Left ventricle myocardium inferior (tissue), 1 donor: ENCODE data around the gene GINS3. TPM values are rescaled to one million over a fixed set of nuclear protein-coding genes. Genes with fewer than 3 reads are reported as not detected.

Source experiments
- DNase-seq: peaks from one replicate; pipeline ENCODE4 v3.0.0-alpha.2; 2020
- H3K27ac ChIP-seq: fragments of 200-600 bp; replicated peaks from 2 replicates; pipeline ENCODE4 v1.8.0; 2021
- H3K27me3 ChIP-seq: fragments of 200-600 bp; 2 replicates; pipeline ENCODE4 v1.8.0; 2021; ENCODE audit warnings: low read depth
- H3K36me3 ChIP-seq: fragments of 200-600 bp; 2 replicates; pipeline ENCODE4 v1.8.0; 2021
- H3K4me1 ChIP-seq: fragments of 200-600 bp; 2 replicates; pipeline ENCODE4 v1.8.0; 2021
- H3K4me3 ChIP-seq: fragments of 200-600 bp; 2 replicates; pipeline ENCODE4 v1.8.0; 2021; ENCODE audit warnings: mild to moderate bottlenecking, moderate library complexity
- H3K9me3 ChIP-seq: fragments of 200-600 bp; replicated peaks from 2 replicates; pipeline ENCODE4 v1.8.0; 2021
- intact Hi-C: fragments of 100-400 bp; cut with micrococcal nuclease; formaldehyde crosslinking; loops from one replicate; pipeline ENCODE4 v1.11.0; 2022
- total RNA-seq: library from RNA; stranded (reverse); fragmentation: NEBNext Ultra II Directional; extraction: Animal tissue kit (Norgen Biotek cat#: 25700); gene quantifications from one replicate; pipeline ENCODE4 v1.2.1, GENCODE V29; 2021
- TF ChIP-seq, protein P1 (sequence below): fragments of 200-600 bp; IDR thresholded peaks from 2 replicates; pipeline ENCODE4 v1.8.0; 2021; ENCODE audit warnings: antibody characterized with exemption, mild to moderate bottlenecking, borderline replicate concordance
- donor health status: DM: no; HTN: yes; CAD: no; lungs with severe emphysema.

Gene GINS3
- total RNA-seq, 1 donor from 2014 or later, result 4.7 TPM

DNA sequence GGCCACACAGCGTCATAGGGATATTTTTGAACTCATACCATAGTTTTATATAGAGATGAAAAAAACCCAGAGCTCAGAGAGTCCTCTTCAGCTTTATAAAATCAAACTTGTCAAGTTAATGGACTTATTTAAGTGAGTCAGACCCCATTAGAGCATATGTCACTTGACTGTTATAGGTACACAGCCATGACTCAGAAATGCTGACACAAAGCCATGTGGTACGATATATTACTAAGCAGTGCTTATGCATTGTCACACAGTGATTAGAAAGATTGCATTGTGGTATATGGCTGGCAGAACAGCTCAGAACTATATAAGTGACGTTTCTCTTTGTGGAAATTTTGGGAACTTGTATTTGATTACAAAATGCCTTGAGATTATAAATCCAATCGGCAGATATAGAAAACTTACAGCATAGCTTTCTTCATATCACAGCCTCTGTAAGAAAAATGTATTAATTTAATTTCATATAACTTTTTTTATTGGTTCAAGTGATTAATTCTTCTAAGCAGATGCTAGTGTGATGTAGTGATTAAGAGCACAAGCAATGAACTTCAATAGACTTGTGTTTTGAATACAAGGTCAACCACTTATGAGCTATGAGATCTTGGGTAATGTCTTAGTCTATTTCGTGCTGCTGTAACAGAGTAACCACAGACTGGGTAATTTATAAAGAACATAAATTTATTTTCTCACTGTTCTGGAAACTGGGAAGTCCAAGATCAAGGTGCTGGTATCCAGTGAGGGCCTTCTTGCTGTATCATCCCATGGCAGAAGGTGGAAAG, 25.8 kb upstream of the GINS3 start:
- no peaks in the 10 kb centered on the region for H3K27me3 ChIP-seq
- H3K4me1 ChIP-seq, result no peaks in the 10 kb centered on the region
- TF ChIP-seq, protein P1, sequence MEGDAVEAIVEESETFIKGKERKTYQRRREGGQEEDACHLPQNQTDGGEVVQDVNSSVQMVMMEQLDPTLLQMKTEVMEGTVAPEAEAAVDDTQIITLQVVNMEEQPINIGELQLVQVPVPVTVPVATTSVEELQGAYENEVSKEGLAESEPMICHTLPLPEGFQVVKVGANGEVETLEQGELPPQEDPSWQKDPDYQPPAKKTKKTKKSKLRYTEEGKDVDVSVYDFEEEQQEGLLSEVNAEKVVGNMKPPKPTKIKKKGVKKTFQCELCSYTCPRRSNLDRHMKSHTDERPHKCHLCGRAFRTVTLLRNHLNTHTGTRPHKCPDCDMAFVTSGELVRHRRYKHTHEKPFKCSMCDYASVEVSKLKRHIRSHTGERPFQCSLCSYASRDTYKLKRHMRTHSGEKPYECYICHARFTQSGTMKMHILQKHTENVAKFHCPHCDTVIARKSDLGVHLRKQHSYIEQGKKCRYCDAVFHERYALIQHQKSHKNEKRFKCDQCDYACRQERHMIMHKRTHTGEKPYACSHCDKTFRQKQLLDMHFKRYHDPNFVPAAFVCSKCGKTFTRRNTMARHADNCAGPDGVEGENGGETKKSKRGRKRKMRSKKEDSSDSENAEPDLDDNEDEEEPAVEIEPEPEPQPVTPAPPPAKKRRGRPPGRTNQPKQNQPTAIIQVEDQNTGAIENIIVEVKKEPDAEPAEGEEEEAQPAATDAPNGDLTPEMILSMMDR, result no peak
- DNase-seq, result no peak
- H3K36me3 ChIP-seq, result no peaks in the 10 kb centered on the region
- intact Hi-C loops, result no loop called here
- H3K27ac ChIP-seq, result no peak overlapping the region
- H3K4me3 ChIP-seq, result no peak overlapping the region
- H3K9me3 ChIP-seq, result no peaks in the 10 kb centered on the region

DNA sequence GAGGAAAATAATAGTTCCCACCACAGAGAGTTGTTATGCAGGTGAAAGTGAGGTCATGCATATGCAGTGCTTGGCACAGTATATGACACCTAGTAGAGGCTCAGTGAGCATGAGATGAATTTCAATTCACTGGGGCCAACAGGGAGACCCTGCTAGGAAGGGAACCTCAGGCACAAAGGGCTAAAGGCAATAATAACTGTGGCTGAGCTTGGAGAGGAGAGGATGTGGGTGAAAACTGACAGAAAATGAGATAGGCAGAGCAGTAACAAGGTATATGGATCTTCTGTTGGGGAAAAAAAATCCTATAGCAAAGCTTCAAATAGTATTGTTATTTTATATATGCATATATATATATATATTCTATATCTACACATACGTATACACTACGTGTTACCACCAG, 25.0 kb upstream of the GINS3 start:
- TF ChIP-seq, protein P1, result no peak
- no peak for DNase-seq

DNA sequence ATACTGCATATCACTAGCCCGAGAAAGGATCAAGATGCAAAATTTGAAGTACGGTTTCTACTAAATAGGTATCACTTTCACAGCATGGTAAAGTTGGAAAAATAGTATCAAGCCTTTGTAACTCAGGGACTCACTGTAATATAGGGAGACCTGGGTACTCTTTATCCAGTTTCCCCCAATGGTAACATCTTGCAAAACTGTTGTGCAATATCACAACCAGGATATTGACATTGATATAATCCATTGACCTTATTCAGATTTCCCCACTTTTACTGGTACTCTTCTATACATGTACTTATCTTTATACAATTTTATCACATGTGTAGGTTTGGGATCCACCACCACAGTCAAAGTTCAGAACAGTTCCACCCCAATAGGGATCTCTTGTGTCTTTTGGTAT, 20.4 kb upstream of the GINS3 start:
- intact Hi-C loops, result no loop called here
- no peaks in the 10 kb centered on the region for H3K9me3 ChIP-seq
- no peak overlapping the region for H3K27ac ChIP-seq
- TF ChIP-seq, protein P1, result no peak
- H3K27me3 ChIP-seq, result no peaks in the 10 kb centered on the region
- H3K4me1 ChIP-seq, result no peaks in the 10 kb centered on the region
- H3K36me3 ChIP-seq, result no peaks in the 10 kb centered on the region
- no peak for DNase-seq
- no peak overlapping the region for H3K4me3 ChIP-seq

More for the DNA sequence above, 25.0 kb upstream of the GINS3 start:
- Histone ChIP-seq H3K27me3 (no peaks in the 10 kb centered on the region), H3K9me3 (no peaks in the 10 kb centered on the region), H3K27ac (no peak overlapping the region), H3K4me1 (no peaks in the 10 kb centered on the region), H3K4me3 (no peak overlapping the region), H3K36me3 (no peaks in the 10 kb centered on the region)
- intact Hi-C loops, result no loop called here

DNA sequence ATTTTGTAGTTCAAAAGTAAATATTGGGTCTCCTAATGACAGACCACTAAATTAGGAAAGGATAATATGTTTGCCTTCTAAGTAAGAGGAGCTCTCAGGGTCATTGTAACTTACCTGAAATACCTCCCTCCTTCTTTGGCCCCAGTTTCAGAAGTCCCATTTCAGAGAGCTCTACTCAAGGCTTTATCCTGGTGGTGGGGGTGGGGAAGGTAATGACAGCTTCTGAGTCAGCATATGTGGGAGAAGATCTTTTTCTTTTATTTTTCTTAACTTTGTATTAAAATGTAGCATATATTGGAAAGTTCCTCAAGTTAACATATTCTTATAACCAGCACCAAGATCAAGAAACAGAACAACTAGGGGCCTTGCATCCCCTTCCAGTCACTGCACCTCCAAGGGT, 16.9 kb upstream of the GINS3 start:
- TF ChIP-seq, protein P1, result no peak
- Histone ChIP-seq H3K27me3 (no peaks in the 10 kb centered on the region), H3K4me3 (no peak overlapping the region), H3K27ac (no peak overlapping the region), H3K4me1 (peaks cover 9% of the 10 kb centered on the region), H3K36me3 (no peaks in the 10 kb centered on the region), H3K9me3 (no peaks in the 10 kb centered on the region)
- DNase-seq, result no peak
- intact Hi-C loops, result no loop called here

DNA sequence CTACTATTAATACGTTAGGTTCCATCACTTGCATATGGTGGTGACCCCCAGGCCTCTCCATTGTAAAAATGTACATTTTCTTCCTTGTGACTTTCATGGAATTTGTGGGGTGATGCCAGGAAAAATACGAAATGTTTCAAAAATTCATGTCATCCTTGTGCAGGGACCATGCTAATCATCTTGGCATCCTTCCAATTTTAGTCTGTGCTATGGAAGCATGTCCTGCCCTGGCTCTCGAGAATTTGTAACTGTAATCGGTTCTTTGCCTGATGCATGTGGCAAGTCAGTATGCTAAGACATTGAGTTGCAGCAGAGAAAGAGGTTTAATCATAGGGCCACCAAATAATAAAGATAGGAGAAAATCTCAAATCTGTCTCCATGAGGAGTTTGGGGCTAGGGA, 14.3 kb upstream of the GINS3 start:
- Histone ChIP-seq H3K27me3 (no peaks in the 10 kb centered on the region), H3K36me3 (no peaks in the 10 kb centered on the region), H3K27ac (no peak overlapping the region), H3K4me1 (peaks cover 9% of the 10 kb centered on the region), H3K9me3 (no peaks in the 10 kb centered on the region), H3K4me3 (no peak overlapping the region)
- no peak for DNase-seq
- intact Hi-C loops, result no loop called here
- TF ChIP-seq, protein P1, result no peak
